GM18520 (cell line): ENCODE data around the gene IGF1R.

ENCODE experiments used
- ATAC-seq: cut with Tn5 transposase; IDR thresholded peaks from one replicate; pipeline ENCODE4 v1.9.1; 2021; ENCODE audit not compliant: unreplicated experiment

The IGF1R gene

DNA sequence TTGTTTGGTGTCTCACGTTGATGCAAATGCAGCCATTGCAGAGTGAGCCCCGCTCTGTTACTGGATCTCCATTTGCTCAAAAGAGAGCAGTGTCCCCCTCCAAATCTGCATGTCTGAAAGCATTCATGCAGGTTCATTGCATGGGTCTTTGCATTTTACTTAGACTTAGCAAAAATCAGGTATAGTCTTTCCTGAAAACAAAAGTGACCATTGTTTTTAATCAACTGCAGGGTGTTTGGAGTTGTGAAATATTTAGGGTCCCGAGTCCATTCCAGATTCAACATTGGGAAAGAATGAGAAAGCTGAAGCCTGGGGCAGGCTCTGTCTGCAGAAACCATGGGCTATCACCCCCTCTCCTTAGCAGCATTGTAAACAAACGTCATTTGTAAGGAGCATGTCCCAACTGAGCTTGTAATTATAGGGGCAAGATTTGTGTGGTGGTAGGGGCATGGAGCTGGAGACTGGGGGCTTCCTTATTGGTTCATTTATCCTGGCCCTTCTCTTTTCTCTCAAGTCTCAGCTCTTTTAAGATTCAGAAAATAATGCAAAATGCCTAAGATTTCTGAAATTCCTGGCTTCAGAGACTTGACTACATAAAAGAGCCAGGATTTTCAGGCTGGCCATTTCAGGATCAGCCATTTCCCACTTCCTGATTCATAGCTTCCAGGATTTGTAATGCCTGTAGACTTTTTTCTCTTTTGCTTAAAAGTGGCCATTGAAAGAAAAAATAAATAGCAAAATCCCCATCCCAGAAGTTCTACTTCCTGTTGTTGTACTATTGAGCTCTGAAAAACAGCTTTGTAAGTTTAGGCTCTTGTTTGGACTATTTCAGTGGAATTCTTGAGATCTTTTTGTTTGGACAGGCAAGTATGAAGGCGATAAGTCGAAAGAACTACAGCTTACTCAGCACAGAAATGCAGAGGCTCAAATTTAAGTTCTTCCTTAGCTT is 23.0 kb downstream of the IGF1R start:
- ATAC-seq = no peak

DNA sequence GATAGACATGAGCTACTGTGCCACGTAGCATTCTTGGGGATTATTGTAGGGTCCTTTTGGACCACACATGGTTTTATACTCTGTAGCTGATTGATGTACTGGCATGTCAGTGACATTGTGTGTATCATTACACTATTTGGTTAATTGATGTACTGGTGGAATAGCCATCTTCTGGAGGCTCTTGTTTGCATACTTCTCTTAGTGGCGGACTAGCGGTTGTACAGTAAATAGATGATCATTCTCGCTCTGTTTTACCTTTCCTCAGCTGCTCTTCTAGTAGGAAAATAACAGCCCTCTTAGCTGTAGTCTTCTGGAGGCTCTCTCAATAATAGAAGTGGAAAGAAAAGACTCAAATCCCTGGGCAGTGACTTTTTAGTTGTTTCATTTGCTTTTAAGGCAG is 24.8 kb downstream of the IGF1R start:
- no peak for ATAC-seq

DNA sequence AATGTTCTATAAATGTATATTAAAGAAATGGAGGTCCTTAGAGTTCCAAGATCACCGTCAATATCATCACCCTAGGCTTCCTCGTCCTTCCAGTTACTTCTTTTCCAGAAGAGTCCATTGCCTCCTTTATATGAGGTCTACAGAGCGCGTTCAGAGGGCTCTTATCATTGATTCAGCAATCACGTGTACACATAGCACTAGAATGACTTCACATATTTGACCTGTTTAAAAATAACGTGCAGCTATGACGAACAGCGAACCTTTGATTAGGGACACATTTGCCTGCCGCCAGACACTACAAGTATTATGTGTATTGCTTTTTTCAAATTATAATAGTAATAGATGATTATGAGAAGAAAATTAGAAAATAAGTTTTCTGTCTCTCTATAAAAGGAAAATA is 26.0 kb downstream of the IGF1R start:
- ATAC-seq = no peak

DNA sequence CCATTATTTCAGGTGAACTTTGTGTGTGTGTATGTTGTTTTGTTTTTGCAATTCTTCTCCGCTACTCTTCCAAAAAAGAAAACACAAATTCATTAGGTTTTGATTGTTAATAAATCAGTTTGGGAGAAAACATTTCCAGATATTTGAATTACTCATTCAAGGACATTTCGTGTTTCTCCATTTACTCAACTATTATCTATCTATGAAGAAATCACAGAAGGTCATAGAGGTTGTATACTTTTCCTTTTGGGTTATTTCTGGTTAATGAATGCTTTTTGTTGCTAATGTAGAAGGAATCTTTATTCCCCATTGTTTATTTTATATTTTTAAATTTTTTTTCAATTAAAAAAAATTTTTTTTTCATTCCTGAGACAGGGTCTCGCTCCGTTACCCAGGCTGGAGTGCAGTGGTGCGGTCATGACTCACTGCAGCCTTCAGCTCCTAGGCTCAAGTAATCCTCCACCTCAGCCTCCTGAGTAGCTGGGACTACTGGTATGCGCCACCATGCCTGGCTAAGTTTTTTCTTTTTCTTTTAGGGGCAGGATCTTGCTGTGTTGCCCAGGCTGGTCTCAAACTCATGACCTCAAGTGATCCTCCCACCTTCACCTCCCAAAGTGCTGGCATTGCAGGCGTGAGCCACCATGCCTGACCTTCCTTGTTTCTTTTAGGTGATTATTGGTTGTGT is 28.4 kb downstream of the IGF1R start:
- no peak for ATAC-seq

DNA sequence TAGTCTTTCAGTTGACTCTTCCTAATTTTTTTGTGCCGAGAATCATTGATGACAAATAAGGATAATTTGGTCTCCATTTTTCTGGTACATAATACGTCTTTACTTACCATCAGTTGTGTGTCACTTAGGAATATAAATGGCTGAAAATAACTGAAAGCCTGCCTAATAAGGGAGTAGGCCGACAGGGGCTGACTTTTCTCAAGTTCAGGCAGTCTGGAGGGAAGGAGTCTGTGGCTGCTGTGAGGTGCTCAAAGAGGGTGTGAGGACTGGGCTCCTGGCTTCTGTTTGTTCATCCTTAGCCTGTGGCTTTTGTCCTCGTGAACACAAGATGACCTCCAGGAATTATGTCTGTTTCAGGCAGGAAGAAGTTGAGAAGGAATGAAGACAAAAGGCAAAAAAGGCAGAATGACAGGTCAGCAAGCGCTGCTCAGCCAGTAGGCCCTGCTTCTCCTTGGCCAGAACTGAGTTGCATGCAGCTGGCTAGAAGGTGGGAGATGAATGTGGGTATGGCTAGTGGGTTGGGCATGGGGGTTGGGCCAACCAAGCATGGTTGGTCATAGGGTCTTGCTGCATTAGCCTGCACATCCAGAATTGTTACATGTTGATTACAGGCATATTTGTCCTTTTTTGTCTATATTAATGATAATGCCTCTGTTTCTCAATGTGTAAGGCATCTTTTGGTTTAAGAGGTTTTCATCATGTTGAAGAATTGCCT is 29.2 kb downstream of the IGF1R start:
- ATAC-seq = no peak

DNA sequence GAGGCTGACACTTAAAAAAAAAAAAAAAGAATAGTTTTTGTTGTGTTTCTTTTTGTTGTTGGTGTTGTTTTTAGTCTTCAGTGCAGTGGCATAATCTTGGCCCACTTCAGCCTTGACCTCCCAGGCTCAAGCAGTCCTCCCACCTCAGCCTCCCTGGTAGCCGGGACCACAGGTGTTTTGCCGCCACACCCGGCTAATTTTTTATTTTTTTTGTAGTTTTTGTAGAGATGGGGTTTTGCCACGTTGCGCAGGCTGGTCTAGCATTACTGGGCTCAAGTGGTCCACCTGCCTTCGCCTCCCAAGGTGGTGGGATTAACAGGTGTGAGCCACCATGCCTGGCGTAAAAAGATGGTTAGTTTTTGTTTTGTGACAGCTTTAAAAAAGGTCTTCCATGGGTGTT is 30.1 kb downstream of the IGF1R start:
- ATAC-seq = no peak

DNA sequence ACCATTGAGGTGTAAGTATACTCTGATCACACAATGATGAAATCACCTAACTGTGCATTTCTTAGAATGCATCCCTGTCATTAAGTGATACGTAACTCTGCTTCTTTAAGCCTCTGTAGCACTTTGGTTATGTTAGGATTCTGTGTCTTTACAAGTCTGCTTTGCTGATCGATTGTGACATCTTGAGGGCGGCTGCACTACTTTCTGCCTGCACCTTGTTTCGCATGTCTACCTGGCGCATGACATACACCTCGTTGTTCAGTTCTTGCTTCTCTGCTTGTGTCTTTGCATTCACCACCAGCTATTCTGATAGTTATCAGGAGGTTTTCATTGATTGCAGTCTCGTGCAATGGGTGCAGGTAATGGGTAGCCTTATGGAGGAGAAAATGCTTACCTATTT is 32.7 kb downstream of the IGF1R start:
- no peak for ATAC-seq

DNA sequence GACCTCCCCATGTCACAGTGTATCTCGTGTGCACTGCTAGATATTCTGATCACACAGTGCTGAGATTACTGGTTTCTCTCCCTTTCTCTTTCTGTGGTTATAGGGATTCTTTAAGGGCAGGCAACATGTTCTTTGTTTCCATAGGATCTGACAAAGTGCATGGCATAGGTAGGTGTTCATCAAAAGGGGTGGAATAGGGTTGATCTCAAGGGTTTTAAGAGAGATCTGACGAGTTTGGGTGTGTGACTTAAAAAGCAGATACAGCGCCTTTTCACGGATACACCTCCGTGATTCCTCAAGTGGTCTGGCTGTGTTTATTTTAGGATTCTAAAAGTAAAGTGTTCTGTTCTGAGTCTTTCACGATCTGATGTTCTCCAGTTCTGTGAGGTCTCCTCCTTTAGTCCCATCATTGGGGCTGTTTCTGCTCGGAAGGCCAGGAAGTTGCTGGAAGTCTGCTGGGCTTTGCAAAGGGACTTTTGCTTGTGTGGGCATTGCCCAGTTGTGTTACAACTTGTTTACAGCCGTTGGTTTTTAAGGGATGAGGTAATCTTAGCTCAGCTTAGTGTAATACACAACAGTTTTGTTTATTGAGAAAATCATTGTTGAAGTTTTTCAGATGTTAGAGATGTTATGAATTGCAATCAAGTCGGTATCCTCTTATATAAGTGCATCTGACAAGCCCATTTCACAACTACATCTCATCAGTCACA is 34.8 kb downstream of the IGF1R start:
- no peak for ATAC-seq

DNA sequence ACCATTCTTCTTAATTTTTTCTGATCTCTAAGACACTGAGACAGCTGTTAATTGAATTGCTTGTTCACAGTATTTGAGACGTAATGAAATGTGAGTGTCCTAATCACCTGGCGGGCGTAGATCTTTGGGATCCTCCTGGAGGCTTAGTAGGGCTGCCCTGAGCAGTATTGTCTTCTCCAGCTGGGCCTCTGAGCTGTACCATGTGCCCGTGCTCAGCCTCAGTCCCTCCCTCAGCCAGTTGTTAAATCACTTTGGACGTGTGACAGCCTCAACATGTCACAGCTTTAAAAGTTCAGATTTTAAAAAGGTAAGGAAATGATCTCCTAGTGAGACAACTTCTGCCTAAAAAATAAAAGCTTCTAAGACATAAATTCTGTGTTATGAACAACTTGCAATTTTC is 35.5 kb downstream of the IGF1R start:
- ATAC-seq = no peak

DNA sequence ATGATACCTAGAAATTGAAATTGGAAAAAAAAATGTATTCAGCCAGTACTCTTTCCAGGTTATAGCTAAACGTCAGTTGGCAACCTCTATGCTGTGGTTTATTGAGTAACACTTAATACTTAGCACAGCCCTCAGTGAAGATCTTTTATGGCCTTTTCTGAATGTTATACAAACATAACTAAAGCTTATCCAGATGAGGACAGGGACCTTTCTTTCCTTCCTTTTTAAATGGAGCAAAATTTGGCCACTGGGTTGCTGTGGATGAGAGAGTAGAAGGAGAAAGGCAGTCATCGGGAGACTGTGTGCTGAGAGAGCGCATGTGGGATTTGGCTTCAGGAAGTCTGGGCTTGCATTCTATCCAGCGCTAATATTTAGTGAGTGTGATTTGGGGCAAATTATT is 36.1 kb downstream of the IGF1R start:
- ATAC-seq = no peak

DNA sequence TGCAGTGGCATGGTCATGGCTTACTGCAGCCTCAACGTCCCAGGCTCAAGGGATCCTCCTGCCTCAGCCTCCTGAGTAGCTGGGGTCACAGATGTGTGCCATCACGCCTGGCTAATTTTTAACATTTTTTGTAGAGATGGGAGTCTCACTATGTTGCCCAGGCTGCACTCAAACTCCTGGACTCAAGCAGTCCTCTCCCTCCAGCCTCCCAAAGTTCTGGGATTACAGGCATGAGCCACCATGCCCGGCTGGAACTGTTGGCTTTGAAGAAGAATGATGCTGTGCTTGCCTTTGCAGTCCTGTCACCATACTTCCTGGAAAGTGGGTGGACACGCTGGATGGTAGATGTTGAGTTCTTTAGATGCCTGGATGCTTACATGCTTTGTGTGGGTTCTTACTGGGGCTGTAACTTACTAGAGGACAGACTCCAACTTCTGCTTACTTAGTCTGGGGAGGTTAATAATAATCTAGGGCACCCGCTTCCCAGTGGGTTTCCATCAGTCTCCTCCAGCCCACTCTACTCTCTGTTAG is 36.7 kb downstream of the IGF1R start:
- no peak for ATAC-seq

DNA sequence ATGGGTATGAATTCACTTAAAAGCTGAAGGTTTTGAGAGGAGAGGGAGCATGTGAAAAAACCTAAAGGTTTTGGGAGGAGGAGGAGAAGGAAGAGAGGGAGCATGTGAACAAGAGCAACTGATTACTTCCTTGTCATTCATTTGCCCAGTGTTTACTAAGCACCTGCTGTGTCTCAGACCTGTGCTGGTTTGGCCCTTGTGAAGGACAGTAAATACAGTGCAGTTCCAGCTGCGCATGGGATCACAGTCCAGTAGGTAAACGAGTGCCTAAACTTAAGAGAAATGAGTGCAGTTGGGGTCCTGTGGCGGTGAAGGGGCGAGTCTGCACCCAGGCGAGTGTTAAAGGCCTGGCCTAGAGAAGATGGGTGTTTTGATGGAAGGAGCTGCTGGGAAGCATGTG is 38.6 kb downstream of the IGF1R start:
- ATAC-seq = no peak

DNA sequence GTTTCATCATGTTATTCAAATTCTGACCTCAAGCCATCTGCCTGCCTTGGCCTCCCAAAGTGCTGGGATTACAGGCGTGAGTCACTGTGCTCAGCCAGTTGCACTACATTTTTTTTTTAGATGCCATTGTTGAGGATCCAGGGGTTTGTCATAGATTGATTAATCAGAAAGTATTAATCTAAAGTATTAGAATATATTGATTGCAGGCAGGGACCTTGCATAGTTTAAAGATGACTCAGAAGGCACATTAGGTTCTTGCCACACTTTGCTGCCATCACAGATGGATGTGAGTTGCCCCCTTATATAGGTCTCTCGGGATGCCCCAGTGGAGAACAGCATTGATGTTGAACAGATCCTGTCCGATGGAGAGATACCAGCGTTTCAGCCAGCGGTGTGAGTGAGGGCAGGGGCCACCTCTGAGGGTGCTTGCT is 41.1 kb downstream of the IGF1R start:
- ATAC-seq = no peak

DNA sequence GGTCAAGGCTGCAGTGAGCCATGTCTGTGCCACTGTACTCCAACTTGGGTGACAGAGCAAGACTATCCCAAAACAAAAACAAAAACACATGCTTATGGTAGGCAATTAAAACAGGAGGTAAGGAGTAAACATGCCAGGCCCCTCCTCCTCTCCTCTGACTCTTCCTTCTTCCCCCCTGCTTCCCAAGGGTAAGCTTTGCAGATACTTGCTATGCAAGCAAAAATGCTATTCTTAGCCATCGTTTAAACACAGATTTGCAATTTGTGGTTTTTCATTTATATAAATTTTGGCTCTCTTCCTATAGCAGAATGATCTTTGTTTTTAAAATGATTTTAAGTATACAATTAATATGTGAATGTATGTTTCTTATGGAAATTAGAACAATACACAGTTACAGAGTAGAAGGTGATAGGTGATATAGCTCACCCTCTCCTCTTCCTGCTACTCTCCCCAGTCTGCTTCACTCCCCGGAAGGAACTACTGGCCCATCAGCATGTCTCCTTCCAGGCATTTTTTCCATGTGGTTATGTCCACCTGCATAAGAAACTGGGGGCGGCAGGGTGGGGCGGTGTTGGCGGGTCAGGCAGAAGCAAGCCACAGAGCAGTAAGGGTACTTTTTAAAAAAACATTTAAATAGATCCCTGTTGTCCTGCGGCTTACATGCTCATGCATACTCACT is 42.1 kb downstream of the IGF1R start:
- ATAC-seq = no peak

DNA sequence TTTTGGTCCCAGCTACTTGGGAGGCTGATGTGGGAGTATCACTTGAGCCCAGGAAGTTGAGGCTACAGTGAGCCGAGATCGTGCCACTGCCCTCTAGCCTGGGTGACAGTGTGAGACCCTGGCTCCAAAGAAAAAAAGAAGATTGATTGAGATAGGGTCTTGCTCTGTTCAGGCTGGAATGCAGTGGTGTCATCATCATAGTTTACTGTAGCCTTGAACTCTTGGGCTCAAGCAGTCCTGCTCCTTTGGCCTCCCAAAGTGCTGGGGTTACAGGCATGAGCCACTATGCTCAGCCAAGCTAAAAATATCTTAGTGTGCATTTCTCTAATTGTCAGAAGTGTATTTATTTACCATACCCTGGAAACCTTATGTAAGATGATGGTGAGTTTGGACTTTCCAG is 43.9 kb downstream of the IGF1R start:
- no peak for ATAC-seq

DNA sequence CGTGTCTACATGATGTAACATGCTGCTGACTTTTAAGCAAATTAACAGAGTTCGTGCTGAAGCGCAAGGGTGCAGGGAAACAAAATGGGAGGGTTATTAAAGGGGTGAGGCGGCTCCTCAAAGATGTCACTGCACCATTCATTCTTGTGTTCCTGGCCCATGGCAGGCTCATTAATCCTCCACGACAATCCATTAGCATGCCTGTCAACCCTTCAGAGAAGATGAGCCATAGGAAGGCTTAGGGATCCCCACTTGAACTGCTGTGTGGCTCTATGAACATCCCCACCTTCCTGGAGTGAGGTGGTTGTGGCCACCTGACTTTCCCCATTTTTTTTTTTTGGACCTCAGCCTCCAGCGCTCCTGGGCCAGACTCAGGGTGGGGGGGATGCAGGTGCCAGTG is 45.8 kb downstream of the IGF1R start:
- ATAC-seq = no peak

DNA sequence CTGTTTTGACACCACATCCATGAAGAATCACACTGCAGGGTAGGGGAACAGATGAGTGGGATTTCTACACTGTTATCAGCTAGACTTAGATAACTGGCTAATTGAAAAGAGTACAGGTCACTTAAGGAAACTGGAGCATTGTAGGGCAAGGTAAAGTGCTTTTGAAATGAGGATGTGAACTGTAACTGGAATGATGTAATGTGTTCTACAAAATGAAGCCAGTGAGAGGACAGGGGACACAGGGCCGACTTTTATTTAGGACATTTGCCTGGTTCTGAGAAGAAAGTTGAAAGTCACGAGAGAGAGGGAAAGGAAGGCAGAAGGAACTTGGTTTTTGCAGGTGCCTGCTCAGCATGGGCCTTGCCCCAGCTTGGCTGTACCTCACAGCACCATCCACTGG is 50.5 kb downstream of the IGF1R start:
- no peak for ATAC-seq

DNA sequence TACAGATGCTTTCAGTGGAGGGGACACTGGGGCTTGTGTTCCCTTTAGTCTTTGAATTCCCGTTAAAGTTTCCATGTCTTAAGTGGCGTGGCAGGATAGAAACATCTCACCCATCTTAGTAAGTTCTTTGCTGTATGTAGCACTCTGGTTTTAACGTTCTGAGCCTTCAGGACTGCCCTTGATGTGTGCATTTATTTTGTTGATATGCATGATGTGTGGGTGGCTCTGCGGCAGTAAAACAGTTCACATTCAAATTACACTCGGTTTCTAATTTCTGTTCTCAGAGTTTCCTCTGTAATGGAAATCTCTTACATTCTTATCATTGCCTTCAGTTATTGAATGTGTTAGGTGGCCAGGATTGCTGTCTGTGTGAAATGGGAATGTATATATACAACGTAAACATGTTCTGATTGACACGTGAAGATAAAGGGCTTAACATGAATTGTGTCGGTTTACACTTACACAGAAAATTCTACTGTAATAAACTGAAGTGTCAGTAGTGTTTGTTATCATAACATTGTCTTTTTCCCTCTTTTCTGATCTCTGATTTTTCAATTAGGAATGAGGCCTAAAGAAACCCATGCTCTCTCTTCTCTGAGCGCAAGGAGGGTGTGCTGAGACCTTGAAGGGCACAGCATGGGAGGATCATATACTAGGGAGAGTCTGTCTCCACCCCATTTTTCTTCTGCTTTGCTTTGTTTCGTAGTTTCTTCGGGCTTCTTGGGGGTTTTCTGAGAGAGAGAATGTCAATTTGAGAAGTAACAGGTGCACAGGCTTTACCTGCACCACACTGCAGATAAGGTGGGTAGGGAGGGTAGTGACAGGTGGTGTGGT is 51.5 kb downstream of the IGF1R start:
- no peak for ATAC-seq

DNA sequence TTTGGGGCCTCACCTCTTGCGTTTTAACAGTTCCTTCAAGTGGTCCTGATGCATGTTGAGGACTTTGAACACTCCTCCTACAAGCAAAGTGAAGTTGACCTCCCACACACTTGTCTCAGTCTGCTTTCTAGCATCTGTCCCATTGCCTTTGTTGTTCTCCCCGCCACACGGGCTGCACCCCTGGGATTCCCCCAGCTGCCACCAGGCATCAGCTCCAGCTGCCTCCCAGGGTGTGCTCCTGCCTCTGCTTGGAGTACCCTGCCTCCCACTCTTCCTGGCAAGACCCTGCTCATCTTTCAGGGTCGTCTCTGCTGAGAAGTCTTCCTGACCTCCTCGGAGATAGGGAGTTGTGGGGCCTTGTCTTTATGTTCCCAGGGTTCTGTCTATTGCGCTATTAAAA is 52.2 kb downstream of the IGF1R start:
- ATAC-seq = no peak
